ENCODE results near the gene PPM1K.

DNA sequence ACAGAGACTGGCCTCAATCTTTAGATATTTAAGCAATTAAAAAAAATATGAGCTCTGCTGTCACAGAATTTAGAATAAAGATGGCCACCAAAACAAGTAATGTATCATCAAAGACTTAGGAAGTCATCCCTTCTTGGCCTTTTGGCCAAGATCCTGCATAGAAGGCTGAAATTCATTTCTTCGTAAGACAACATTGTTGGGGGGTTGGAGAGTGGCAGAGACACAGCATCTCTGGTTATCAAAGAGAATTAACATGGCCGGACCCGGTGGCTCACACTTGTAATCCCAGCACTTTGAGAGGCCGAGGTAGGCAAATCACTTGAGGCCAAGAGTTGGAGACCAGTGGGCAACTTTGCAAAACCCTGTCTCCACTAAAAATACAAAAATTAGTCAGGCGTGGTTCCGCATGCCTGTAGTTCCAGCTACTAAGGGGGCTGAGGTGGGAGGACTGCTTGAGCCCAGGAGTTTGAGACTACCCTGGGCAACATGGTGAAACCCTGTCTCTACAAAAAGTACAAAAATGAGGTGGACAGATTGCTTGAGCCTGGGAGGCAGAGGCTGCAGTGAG is 4.0 kb downstream of the PPM1K start:
- TF ChIP-seq POLR2A (IDR thresholded peaks at IDR 0.05; ENCODE audit: low read depth, low read length) (no peak), POLR2AphosphoS5 (IDR thresholded peaks at IDR 0.05; ENCODE audit: low read depth, low read length) (no peak), TAF1 (IDR thresholded peaks at IDR 0.05; ENCODE audit: low read depth, low read length) (no peak), SPI1 (IDR thresholded peaks at IDR 0.05; ENCODE audit: low read depth, low read length) (no peak), PAX5 (IDR thresholded peaks at IDR 0.05; ENCODE audit: insufficient read depth, low read length, severe bottlenecking) (no peak), POU2F2 (IDR thresholded peaks at IDR 0.05; ENCODE audit: low read depth, low read length) (no peak)

Data from GM12891 (cell line).